Measurements from ENCODE around the gene CFAP61.

Gene CFAP61

GRCh38 chr20:20160520-20160919, 108.2 kb downstream of the CFAP61 start:
- DNase-seq: no peak

GRCh38 chr20:20161611-20162010, 109.3 kb downstream of the CFAP61 start:
- DNase-seq: no peak

- DNase-seq: no peak
Observed at GRCh38 chr20:20167698-20168097, 115.4 kb downstream of the CFAP61 start.

- no peak for DNase-seq
Observed at GRCh38 chr20:20173254-20173653, 120.9 kb downstream of the CFAP61 start.

- no peak for DNase-seq
Observed at GRCh38 chr20:20174089-20174835, 121.9 kb downstream of the CFAP61 start.

GRCh38 chr20:20181322-20181721, 129.0 kb downstream of the CFAP61 start:
- DNase-seq: no peak

GRCh38 chr20:20184149-20184548, 131.8 kb downstream of the CFAP61 start:
- DNase-seq: no peak

GRCh38 chr20:20184706-20185105, 132.4 kb downstream of the CFAP61 start:
- no peak for DNase-seq

- no peak for DNase-seq
Observed at GRCh38 chr20:20188647-20189046, 136.3 kb downstream of the CFAP61 start.

- no peak for DNase-seq
Observed at GRCh38 chr20:20192366-20192765, 140.0 kb downstream of the CFAP61 start.

- DNase-seq: no peak
Observed at GRCh38 chr20:20195021-20195705, 142.8 kb downstream of the CFAP61 start.

- DNase-seq: no peak
Observed at GRCh38 chr20:20196610-20197009, 144.3 kb downstream of the CFAP61 start.

- no peak for DNase-seq
Observed at GRCh38 chr20:20198011-20198410, 145.7 kb downstream of the CFAP61 start.

- DNase-seq: peak in 3 of 51 donors; percentile 2 to 4 (median 3)
Observed at GRCh38 chr20:20199361-20200160, 147.2 kb downstream of the CFAP61 start.

- no peak for DNase-seq
Observed at GRCh38 chr20:20201124-20201523, 148.8 kb downstream of the CFAP61 start.

- no peak for DNase-seq
Observed at GRCh38 chr20:20201639-20202038, 149.3 kb downstream of the CFAP61 start.

- DNase-seq: no peak
Observed at GRCh38 chr20:20202768-20203167, 150.4 kb downstream of the CFAP61 start.

GRCh38 chr20:20203784-20204183, 151.5 kb downstream of the CFAP61 start:
- DNase-seq: no peak

- DNase-seq: no peak
Observed at GRCh38 chr20:20204256-20204655, 151.9 kb downstream of the CFAP61 start.

- DNase-seq: no peak
Observed at GRCh38 chr20:20205141-20205861, 153.0 kb downstream of the CFAP61 start.

GRCh38 chr20:20205862-20206236, 153.5 kb downstream of the CFAP61 start:
- DNase-seq: no peak

GRCh38 chr20:20206788-20207187, 154.5 kb downstream of the CFAP61 start:
- no peak for DNase-seq
